ENCODE results near the gene CTPS2.
"Not testable (repeated sequence)": the region's sequence is repeated elsewhere in the genome, so short reads cannot be mapped to it uniquely, and the experiment has no call there.

Gene CTPS2

GRCh38 chrX:16603822-16604221, 108.6 kb downstream of the CTPS2 start:
- DNase-seq (ENCODE audit: low spot score): no peak

GRCh38 chrX:16603235-16603634, 109.2 kb downstream of the CTPS2 start:
- DNase-seq (ENCODE audit: low spot score): not testable (repeated sequence)

GRCh38 chrX:16601885-16602284, 110.6 kb downstream of the CTPS2 start:
- DNase-seq (ENCODE audit: low spot score): no peak

GRCh38 chrX:16594490-16594889, 118.0 kb downstream of the CTPS2 start:
- no peak for DNase-seq (ENCODE audit: low spot score)

DNA sequence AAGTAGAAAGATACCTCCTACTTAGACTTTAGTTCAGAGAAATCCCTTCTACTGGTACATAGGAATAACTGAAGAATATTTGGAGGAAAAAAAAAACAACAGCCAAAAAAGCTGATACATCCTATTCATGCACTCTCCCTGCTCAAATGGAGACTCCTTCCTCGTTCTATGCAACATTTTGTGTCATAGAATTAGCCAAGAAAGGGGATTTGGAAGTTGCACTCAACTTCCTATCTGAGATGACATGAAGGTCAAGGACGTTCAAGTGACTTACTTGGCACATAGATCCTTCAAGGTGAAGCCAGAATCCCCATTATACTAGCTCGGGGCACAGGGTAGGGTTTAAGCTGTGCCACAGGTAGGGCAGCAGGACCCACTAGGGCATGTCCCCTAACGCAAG, 118.7 kb downstream of the CTPS2 start:
- no peak for DNase-seq (ENCODE audit: low spot score)

- no peak for DNase-seq (ENCODE audit: low spot score)
Observed at GRCh38 chrX:16592194-16592770, 120.2 kb downstream of the CTPS2 start.

GRCh38 chrX:16589826-16590225, 122.6 kb downstream of the CTPS2 start:
- no peak for DNase-seq (ENCODE audit: low spot score)

- no peak for DNase-seq (ENCODE audit: low spot score)
Observed at GRCh38 chrX:16589211-16589610, 123.3 kb downstream of the CTPS2 start.

DNA sequence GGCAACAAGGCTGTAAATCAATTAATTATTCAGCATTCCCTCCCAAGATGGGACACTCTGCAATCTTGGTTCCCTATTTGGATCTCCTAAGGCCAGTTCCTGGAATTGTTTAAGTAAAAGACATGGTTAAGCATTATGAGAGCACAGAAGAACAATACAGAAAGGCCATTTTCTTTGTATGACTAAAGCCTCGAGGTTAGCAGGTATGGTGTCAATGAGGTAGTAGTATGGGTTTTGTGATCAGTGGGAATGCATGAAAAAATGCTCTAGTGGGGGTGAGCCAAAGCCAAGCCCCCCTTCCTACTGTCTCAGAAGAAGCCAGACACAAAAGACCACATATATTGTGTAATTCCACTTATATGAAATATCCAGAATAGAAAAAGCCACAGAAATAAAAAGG, 124.2 kb downstream of the CTPS2 start:
- DNase-seq (ENCODE audit: low spot score): no peak

GRCh38 chrX:16587836-16588235, 124.6 kb downstream of the CTPS2 start:
- no peak for DNase-seq (ENCODE audit: low spot score)

DNA sequence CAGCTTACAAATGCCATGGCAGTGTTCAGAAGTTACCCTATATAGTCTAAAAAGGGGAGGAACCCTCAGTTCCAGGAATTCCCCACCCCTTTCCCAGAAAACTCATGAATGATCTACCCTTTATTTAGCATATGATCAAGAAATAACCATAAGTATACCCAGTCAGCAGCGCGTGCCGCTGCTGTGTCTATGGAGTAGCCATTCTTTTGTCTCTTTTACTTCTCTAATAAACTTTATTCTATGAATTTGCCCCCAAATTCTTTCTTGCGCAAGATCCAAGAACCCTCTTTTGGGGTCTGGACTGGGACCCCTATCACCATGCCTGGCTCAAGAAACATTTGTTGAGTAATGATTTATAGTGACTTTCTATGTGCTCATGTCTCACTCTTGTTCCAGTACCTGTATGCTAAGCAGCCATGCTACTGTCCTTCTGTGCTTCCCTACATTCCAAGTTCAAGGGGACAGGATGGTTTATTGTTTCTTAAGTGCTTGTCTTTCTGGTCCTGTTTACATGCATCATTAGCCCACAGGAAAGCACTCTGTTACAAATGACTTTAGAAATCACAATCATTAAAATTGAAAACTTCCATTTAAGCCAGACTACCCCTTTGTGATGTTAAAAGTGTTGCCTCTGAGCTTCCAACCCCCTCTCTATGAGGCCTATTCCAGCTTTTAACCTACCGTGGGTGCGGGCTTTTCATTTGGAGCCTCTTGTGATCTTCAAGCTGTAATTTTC, 125.9 kb downstream of the CTPS2 start:
- DNase-seq (ENCODE audit: low spot score): no peak

GRCh38 chrX:16585486-16586376, 126.7 kb downstream of the CTPS2 start:
- no peak for DNase-seq (ENCODE audit: low spot score)

- DNase-seq (ENCODE audit: low spot score): not testable (repeated sequence)
Observed at GRCh38 chrX:16580004-16580797, 132.3 kb downstream of the CTPS2 start.

DNA sequence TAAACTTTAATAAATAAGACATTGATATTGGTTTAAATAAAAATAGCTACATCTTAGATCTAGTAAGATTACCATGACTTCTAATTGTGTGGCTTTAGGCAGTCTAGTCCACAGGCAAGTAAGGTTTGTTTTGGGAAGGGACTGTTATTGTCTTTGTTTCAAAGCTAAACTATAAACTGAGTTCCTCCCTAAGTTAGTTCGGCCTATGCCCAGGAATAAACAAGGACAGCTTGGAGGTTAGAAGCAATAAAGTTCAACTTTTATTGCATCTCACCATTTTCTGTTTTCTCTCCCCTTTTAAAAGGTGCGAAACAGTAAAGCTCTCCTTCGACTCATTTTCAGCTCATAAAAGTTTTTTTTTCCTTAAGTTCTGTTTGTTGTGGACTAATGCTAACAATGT, 133.0 kb downstream of the CTPS2 start:
- no peak for DNase-seq (ENCODE audit: low spot score)

- DNase-seq (ENCODE audit: low spot score): no peak
Observed at GRCh38 chrX:16578218-16578617, 134.3 kb downstream of the CTPS2 start.

GRCh38 chrX:16577483-16578029, 134.9 kb downstream of the CTPS2 start:
- DNase-seq (ENCODE audit: low spot score): no peak

- not testable (repeated sequence) for DNase-seq (ENCODE audit: low spot score)
Observed at GRCh38 chrX:16575388-16575787, 137.1 kb downstream of the CTPS2 start.

DNA sequence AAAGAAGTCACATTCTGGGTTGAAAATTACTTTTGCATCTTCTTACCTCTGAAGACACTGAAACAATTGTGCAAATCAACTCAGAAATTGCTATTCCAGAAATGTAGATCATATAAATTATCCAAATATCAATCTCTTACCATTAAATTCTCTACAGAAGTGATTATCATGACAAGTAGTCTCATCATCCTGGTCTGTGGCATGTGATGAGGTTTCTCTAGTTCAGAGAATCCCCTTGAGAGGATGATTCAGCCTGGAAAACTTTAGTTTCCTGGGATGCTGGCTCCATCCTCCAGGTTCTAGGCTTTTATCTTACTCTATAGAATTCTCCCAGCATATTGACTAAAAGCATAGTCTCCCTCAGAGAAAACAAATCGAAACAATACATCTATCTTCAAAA, 138.7 kb downstream of the CTPS2 start:
- no peak for DNase-seq (ENCODE audit: low spot score)

- no peak for DNase-seq (ENCODE audit: low spot score)
Observed at GRCh38 chrX:16567681-16568080, 144.8 kb downstream of the CTPS2 start.

- DNase-seq (ENCODE audit: low spot score): no peak
Observed at GRCh38 chrX:16566571-16566970, 145.9 kb downstream of the CTPS2 start.

GRCh38 chrX:16560173-16560572, 152.3 kb downstream of the CTPS2 start:
- no peak for DNase-seq (ENCODE audit: low spot score)

DNA sequence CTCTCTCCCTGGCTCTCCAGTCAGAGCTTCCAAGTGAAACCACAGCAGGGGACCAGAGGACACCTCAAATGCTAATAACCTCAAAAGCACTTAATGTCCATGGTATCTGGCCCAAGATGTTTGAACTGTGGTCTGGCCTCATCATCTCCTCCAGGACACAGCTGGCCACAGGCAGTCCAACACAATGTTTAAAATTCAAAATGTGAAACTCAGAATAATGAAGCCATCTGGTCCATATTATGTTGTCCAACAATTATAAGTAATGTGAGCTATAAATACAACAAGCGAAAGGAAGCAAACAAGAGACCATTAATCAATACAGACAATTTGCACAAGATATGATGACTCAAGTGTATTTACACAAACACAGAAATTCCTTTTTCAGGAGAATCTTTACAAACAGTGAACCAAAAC, 153.3 kb downstream of the CTPS2 start:
- no peak for DNase-seq (ENCODE audit: low spot score)

Data from globus pallidus (tissue), 1 donor.